Lower leg skin (tissue), 3 donors: ENCODE results near the gene CADPS2.

Experiments used
- POLR2A ChIP-seq, 2 donors: fragments of 450-650 bp; IDR thresholded peaks; one replicate each; pipeline ENCODE4 v1.6.1; 2016 to 2017; ENCODE audit warnings: antibody characterized with exemption in 2 of 2, mild to moderate bottlenecking in 1 of 2, moderate library complexity in 1 of 2
- TF ChIP-seq, protein P1 (sequence below), 3 donors: fragments of 450-650 bp; IDR thresholded peaks; one replicate each; pipeline ENCODE4 v1.5.1; 2016; ENCODE audit warnings: antibody characterized with exemption in 3 of 3, mild to moderate bottlenecking in 3 of 3, moderate library complexity in 2 of 3

DNA sequence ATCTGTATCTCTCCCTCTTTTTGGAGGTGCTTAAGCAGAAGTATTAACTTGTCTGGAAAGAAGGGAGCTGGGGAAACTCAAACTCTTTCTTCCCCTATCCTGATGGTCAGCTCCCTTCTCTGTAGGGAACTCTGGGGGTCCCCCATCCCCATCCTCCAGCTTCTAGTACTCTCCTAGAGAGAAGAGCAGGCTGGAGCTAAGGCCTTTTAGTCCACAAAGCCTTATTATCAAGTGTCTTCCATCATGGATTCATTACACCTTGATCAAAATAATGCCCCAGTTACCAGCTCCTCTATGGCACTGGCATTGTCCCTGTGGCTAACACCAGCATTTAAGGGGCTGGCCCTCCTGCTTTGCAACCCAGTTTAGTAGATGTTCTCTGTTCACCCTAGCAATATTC is 35.7 kb downstream of the CADPS2 start:
- TF ChIP-seq, protein P1, sequence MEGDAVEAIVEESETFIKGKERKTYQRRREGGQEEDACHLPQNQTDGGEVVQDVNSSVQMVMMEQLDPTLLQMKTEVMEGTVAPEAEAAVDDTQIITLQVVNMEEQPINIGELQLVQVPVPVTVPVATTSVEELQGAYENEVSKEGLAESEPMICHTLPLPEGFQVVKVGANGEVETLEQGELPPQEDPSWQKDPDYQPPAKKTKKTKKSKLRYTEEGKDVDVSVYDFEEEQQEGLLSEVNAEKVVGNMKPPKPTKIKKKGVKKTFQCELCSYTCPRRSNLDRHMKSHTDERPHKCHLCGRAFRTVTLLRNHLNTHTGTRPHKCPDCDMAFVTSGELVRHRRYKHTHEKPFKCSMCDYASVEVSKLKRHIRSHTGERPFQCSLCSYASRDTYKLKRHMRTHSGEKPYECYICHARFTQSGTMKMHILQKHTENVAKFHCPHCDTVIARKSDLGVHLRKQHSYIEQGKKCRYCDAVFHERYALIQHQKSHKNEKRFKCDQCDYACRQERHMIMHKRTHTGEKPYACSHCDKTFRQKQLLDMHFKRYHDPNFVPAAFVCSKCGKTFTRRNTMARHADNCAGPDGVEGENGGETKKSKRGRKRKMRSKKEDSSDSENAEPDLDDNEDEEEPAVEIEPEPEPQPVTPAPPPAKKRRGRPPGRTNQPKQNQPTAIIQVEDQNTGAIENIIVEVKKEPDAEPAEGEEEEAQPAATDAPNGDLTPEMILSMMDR (IDR thresholded peaks at IDR 0.05), result no peak
- TF ChIP-seq POLR2A (IDR thresholded peaks at IDR 0.05), result no peak
